SH-SY5Y (cell line): Measurements from ENCODE around the gene ZG16B.

Experiments
- GATA2 ChIP-seq: IDR thresholded peaks from 2 replicates; pipeline ENCODE4 v1.6.1; 2011; ENCODE audit warnings: mild to moderate bottlenecking, low read depth, low read length
- GATA3 ChIP-seq: IDR thresholded peaks from 2 replicates; pipeline ENCODE4 v1.6.1; 2011; ENCODE audit warnings: low read depth, mild to moderate bottlenecking, low read length, moderate library complexity

Gene ZG16B

GRCh38 chr16:2856061-2856670 lies 26.1 kb downstream of the ZG16B start:
- TF ChIP-seq GATA2 (no peak), GATA3 (no peak)

GRCh38 chr16:2856686-2857450 lies 26.8 kb downstream of the ZG16B start:
- no peak for TF ChIP-seq GATA2
- TF ChIP-seq GATA3, result no peak

- TF ChIP-seq GATA2 (no peak), GATA3 (no peak)
These were observed 27.5 kb downstream of the ZG16B start, which contains the start of gene PRSS22 for GRCh38 chr16:2857451-2858244. Gene PRSS22 (minus strand): TSS chr16:2858170. CDS start chr16:2858104, 66 bp downstream.

- TF ChIP-seq GATA3 (no peak), GATA2 (no peak)
These were observed 28.3 kb downstream of the ZG16B start for GRCh38 chr16:2858245-2859025.

GRCh38 chr16:2859686-2860265 lies 29.7 kb downstream of the ZG16B start:
- TF ChIP-seq GATA2 (no peak), GATA3 (no peak)

GRCh38 chr16:2860826-2861567 lies 30.9 kb downstream of the ZG16B start:
- TF ChIP-seq GATA3 (no peak), GATA2 (no peak)

- no peak for TF ChIP-seq GATA2
- TF ChIP-seq GATA3, result no peak
These were observed 35.5 kb downstream of the ZG16B start for GRCh38 chr16:2865651-2866050.

GRCh38 chr16:2866431-2866830 lies 36.3 kb downstream of the ZG16B start:
- TF ChIP-seq GATA2 (no peak), GATA3 (no peak)

GRCh38 chr16:2867661-2867986 lies 37.5 kb downstream of the ZG16B start:
- no peak for TF ChIP-seq GATA2
- TF ChIP-seq GATA3, result no peak

- TF ChIP-seq GATA2 (peak; percentile 56; the same call in 1 of the 2 replicates), GATA3 (no peak)
These were observed 38.1 kb downstream of the ZG16B start for GRCh38 chr16:2867987-2868789.

- TF ChIP-seq GATA2, result no peak
- no peak for TF ChIP-seq GATA3
These were observed 41.8 kb downstream of the ZG16B start for GRCh38 chr16:2871926-2872325.
